ENCODE measurements around the gene BRD7. TPM values are rescaled to one million over a fixed set of nuclear protein-coding genes. Genes with fewer than 3 reads are reported as not detected.

BRD7 gene
- total and polyA plus RNA-seq, 4 donors, result 13.3 to 34.3 (median 14.1) TPM

- WGBS, result 96% methylated on average over 8 of the region's 8 CpGs
- H3K9me3 ChIP-seq (ENCODE audit: control insufficient read depth in 4 of 4, low read length in 3 of 4), result no peaks in the 10 kb centered on the region
- no peaks in the 10 kb centered on the region for H3K27me3 ChIP-seq (ENCODE audit: control insufficient read depth in 4 of 4, insufficient read depth in 4 of 4, low read length in 3 of 4)
- no peak for TF ChIP-seq RXRA (IDR thresholded peaks at IDR 0.05)
- TF ChIP-seq CTCF (IDR thresholded peaks at IDR 0.05; ENCODE audit: low read depth, low read length, missing input control), result no peak
- TF ChIP-seq REST (IDR thresholded peaks at IDR 0.05), result no peak
- TF ChIP-seq YY1 (IDR thresholded peaks at IDR 0.05), result no peak
- no peak for TF ChIP-seq ZBTB33 (IDR thresholded peaks at IDR 0.05)
- no peak for TF ChIP-seq SP1 (IDR thresholded peaks at IDR 0.05)
- TF ChIP-seq TAF1 (conservative IDR thresholded peaks at IDR 0.05), result no peak
- no peak for TF ChIP-seq MAX (IDR thresholded peaks at IDR 0.05)
- H3K27ac ChIP-seq (ENCODE audit: low read depth in 1 of 2, low read length in 2 of 2), result no peak overlapping the region
- no peak overlapping the region for H3K9ac ChIP-seq (ENCODE audit: low read depth in 1 of 2, low read length in 2 of 2)
- no peaks in the 10 kb centered on the region for H3K4me1 ChIP-seq (ENCODE audit: control insufficient read depth in 4 of 4, insufficient read depth in 4 of 4, low read length in 3 of 4)
- H3K4me3 ChIP-seq (ENCODE audit: low read depth in 1 of 3, low read length in 3 of 3), result no peak overlapping the region
- H3K36me3 ChIP-seq (ENCODE audit: control insufficient read depth in 4 of 4, insufficient read depth in 3 of 4, low read depth in 1 of 4, low read length in 3 of 4), result no peaks in the 10 kb centered on the region
- no peak for DNase-seq (ENCODE audit: low spot score)
These were observed 31.7 kb upstream of the BRD7 start for GRCh38 chr16:50400312-50400966.

GRCh38 chr16:50399411-50399810, 30.6 kb upstream of the BRD7 start:
- no peak overlapping the region for H3K27ac ChIP-seq (ENCODE audit: low read depth in 1 of 2, low read length in 2 of 2)
- DNase-seq (ENCODE audit: low spot score), result no peak
- no peak overlapping the region for H3K9ac ChIP-seq (ENCODE audit: low read depth in 1 of 2, low read length in 2 of 2)
- H3K4me3 ChIP-seq (ENCODE audit: low read depth in 1 of 3, low read length in 3 of 3), result no peak overlapping the region
- no peaks in the 10 kb centered on the region for H3K36me3 ChIP-seq (ENCODE audit: control insufficient read depth in 4 of 4, insufficient read depth in 3 of 4, low read depth in 1 of 4, low read length in 3 of 4)
- no peaks in the 10 kb centered on the region for H3K9me3 ChIP-seq (ENCODE audit: control insufficient read depth in 4 of 4, low read length in 3 of 4)
- H3K4me1 ChIP-seq (ENCODE audit: control insufficient read depth in 4 of 4, insufficient read depth in 4 of 4, low read length in 3 of 4), result no peaks in the 10 kb centered on the region
- WGBS, result 93% methylated on average over 3 of the region's 3 CpGs
- no peak for TF ChIP-seq YY1 (IDR thresholded peaks at IDR 0.05)
- no peak for TF ChIP-seq HNF4G (IDR thresholded peaks at IDR 0.05)
- TF ChIP-seq MAX (IDR thresholded peaks at IDR 0.05), result no peak
- no peak for TF ChIP-seq REST (IDR thresholded peaks at IDR 0.05)
- TF ChIP-seq CTCF (IDR thresholded peaks at IDR 0.05; ENCODE audit: low read depth, low read length, missing input control), result no peak
- no peak for TF ChIP-seq FOXA2 (IDR thresholded peaks at IDR 0.05)
- TF ChIP-seq ATF3 (IDR thresholded peaks at IDR 0.05), result no peak
- TF ChIP-seq ZBTB33 (IDR thresholded peaks at IDR 0.05), result no peak
- no peak for TF ChIP-seq GABPA (IDR thresholded peaks at IDR 0.05 in 1 of 2, conservative IDR thresholded peaks at IDR 0.05 in 1 of 2)
- TF ChIP-seq JUND (IDR thresholded peaks at IDR 0.05), result no peak
- H3K27me3 ChIP-seq (ENCODE audit: control insufficient read depth in 4 of 4, insufficient read depth in 4 of 4, low read length in 3 of 4), result no peaks in the 10 kb centered on the region

All from liver (tissue), 9 donors.